Measurements from ENCODE around the gene IRGM.

- TF ChIP-seq, protein P1, sequence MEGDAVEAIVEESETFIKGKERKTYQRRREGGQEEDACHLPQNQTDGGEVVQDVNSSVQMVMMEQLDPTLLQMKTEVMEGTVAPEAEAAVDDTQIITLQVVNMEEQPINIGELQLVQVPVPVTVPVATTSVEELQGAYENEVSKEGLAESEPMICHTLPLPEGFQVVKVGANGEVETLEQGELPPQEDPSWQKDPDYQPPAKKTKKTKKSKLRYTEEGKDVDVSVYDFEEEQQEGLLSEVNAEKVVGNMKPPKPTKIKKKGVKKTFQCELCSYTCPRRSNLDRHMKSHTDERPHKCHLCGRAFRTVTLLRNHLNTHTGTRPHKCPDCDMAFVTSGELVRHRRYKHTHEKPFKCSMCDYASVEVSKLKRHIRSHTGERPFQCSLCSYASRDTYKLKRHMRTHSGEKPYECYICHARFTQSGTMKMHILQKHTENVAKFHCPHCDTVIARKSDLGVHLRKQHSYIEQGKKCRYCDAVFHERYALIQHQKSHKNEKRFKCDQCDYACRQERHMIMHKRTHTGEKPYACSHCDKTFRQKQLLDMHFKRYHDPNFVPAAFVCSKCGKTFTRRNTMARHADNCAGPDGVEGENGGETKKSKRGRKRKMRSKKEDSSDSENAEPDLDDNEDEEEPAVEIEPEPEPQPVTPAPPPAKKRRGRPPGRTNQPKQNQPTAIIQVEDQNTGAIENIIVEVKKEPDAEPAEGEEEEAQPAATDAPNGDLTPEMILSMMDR (IDR thresholded peaks at IDR 0.05; ENCODE audit: low read depth, low read length, missing input control), result no peak
- TF ChIP-seq, protein P2, sequence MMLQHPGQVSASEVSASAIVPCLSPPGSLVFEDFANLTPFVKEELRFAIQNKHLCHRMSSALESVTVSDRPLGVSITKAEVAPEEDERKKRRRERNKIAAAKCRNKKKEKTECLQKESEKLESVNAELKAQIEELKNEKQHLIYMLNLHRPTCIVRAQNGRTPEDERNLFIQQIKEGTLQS (IDR thresholded peaks at IDR 0.05), result no peak
- TF ChIP-seq, protein P3, sequence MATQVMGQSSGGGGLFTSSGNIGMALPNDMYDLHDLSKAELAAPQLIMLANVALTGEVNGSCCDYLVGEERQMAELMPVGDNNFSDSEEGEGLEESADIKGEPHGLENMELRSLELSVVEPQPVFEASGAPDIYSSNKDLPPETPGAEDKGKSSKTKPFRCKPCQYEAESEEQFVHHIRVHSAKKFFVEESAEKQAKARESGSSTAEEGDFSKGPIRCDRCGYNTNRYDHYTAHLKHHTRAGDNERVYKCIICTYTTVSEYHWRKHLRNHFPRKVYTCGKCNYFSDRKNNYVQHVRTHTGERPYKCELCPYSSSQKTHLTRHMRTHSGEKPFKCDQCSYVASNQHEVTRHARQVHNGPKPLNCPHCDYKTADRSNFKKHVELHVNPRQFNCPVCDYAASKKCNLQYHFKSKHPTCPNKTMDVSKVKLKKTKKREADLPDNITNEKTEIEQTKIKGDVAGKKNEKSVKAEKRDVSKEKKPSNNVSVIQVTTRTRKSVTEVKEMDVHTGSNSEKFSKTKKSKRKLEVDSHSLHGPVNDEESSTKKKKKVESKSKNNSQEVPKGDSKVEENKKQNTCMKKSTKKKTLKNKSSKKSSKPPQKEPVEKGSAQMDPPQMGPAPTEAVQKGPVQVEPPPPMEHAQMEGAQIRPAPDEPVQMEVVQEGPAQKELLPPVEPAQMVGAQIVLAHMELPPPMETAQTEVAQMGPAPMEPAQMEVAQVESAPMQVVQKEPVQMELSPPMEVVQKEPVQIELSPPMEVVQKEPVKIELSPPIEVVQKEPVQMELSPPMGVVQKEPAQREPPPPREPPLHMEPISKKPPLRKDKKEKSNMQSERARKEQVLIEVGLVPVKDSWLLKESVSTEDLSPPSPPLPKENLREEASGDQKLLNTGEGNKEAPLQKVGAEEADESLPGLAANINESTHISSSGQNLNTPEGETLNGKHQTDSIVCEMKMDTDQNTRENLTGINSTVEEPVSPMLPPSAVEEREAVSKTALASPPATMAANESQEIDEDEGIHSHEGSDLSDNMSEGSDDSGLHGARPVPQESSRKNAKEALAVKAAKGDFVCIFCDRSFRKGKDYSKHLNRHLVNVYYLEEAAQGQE (IDR thresholded peaks at IDR 0.05), result no peak
- no peak for TF ChIP-seq RAD21 (IDR thresholded peaks at IDR 0.05)
- no peak for TF ChIP-seq GABPA (IDR thresholded peaks at IDR 0.05 in 1 of 2, conservative IDR thresholded peaks at IDR 0.05 in 1 of 2)
- TF ChIP-seq FOXA2 (IDR thresholded peaks at IDR 0.05), result no peak
- no peak for TF ChIP-seq JUND (IDR thresholded peaks at IDR 0.05)
- no peak for TF ChIP-seq RXRA (IDR thresholded peaks at IDR 0.05)
- no peak for TF ChIP-seq EGR1 (IDR thresholded peaks at IDR 0.05; ENCODE audit: low read depth in 2 of 2)
- TF ChIP-seq SP1 (IDR thresholded peaks at IDR 0.05), result no peak
- TF ChIP-seq ZBTB33 (IDR thresholded peaks at IDR 0.05), result no peak
- TF ChIP-seq, protein P4, sequence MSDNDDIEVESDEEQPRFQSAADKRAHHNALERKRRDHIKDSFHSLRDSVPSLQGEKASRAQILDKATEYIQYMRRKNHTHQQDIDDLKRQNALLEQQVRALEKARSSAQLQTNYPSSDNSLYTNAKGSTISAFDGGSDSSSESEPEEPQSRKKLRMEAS (IDR thresholded peaks at IDR 0.05), result no peak
- no peak for TF ChIP-seq TAF1 (conservative IDR thresholded peaks at IDR 0.05)
These were observed 9.6 kb upstream of the IRGM start for GRCh38 chr5:150836703-150837102.
